HepG2 (cell line): ENCODE results near the gene ACVRL1. TPM values are rescaled to one million over a fixed set of nuclear protein-coding genes. Genes with fewer than 3 reads are reported as not detected.

Experiments
- ATAC-seq: fragments of 200-7000 bp; cut with Tn5 transposase; 3 replicates; pipeline ENCODE4 v1.9.1; 2020; ENCODE audit warnings: mild to moderate bottlenecking, moderate library complexity
- BruUV-seq: library from RNA; stranded (reverse); fragments of 400-500 nt; replicated peaks from 2 replicates; lab custom pipeline; 2021; lab: Mats Ljungman, UMichigan
- CTCF ChIA-PET: fragments of 300-600 bp; formaldehyde crosslinking; extraction: SDS; loops from one replicate; lab custom pipeline; 2021; ENCODE audit warnings: low total read pairs, inconsistent platforms, low intra/inter-chr PET ratio; lab: Yijun Ruan, JAX
- POLR2A ChIA-PET: fragments of 350-600 bp; sonication (Branson Sonifier 250); formaldehyde crosslinking; loops from one replicate; lab custom pipeline; 2020; ENCODE audit warnings: antibody characterized with exemption, inconsistent platforms; lab: Yijun Ruan, JAX
- DNase-seq: peaks from one replicate; pipeline ENCODE4 v3.0.0-alpha.2; 2015; ENCODE audit warnings: low spot score
- FAIRE-seq: peaks from 3 replicates; lab custom pipeline; 2011; peaks lifted over from hg19 to GRCh38; lab: Jason Lieb, UNC
- H2AFZ ChIP-seq: one replicate; pipeline ENCODE4 v1.6.1; 2011; ENCODE audit warnings: low read length, inconsistent platforms
- H3K27ac ChIP-seq: fragments of 300-600 bp; 3 replicates; pipeline ENCODE4 v1.8.0; 2011; ENCODE audit warnings: mixed run types, mild to moderate bottlenecking, mixed read lengths, low read length, inconsistent platforms; ENCODE audit not compliant: insufficient read depth; ENCODE audit errors: extremely low read length
- H3K27me3 ChIP-seq, 2 experiments: fragments of 200-600 bp in 1 of 2; 2 replicates in 1 of 2; 3 replicates in 1 of 2; pipeline versions ENCODE4 v1.6.0 to v1.8.0; 2011; ENCODE audit warnings: low read length in 2 of 2, mild to moderate bottlenecking in 2 of 2, moderate library complexity in 2 of 2, inconsistent platforms in 1 of 2; ENCODE audit not compliant: insufficient read depth in 2 of 2, control insufficient read depth in 1 of 2
- H3K36me3 ChIP-seq, 2 experiments: fragments of 200-600 bp in 1 of 2; replicated peaks in 1 of 2; 2 replicates in 1 of 2; 3 replicates in 1 of 2; pipeline versions ENCODE4 v1.5.1 to v1.8.0; 2011; ENCODE audit warnings: low read length in 2 of 2, inconsistent platforms in 1 of 2; ENCODE audit not compliant: insufficient read depth in 2 of 2, control insufficient read depth in 1 of 2
- H3K4me1 ChIP-seq: 2 replicates; pipeline ENCODE4 v1.5.1; 2012; ENCODE audit warnings: low read length, inconsistent platforms; ENCODE audit not compliant: insufficient read depth
- H3K4me2 ChIP-seq: 2 replicates; pipeline ENCODE4 v1.6.0; 2011; ENCODE audit warnings: low read depth, low read length, inconsistent platforms
- H3K4me3 ChIP-seq, 3 experiments: fragments of 200-600 bp in 1 of 3; sonication (generic), shearing (Covaris generic) in 1 of 3; replicated peaks in 1 of 3; 2 replicates each; pipeline ENCODE4 v1.5.1; 2011 to 2016; ENCODE audit warnings: low read length in 3 of 3, inconsistent platforms in 2 of 3, low read depth in 2 of 3, mild to moderate bottlenecking in 2 of 3, control low read depth in 1 of 3, mixed read lengths in 1 of 3; ENCODE audit not compliant: insufficient read depth in 1 of 3
- H3K79me2 ChIP-seq: one replicate; pipeline ENCODE4 v1.6.1; 2011; ENCODE audit warnings: low read length, inconsistent platforms; ENCODE audit not compliant: insufficient read depth
- H3K9ac ChIP-seq: 2 replicates; pipeline ENCODE4 v1.6.0; 2011; ENCODE audit warnings: mild to moderate bottlenecking, low read depth, low read length, inconsistent platforms; ENCODE audit not compliant: insufficient read depth
- H3K9me3 ChIP-seq: 2 replicates; pipeline ENCODE4 v1.5.1; 2012; ENCODE audit warnings: mild to moderate bottlenecking, low read length
- H4K20me1 ChIP-seq: 2 replicates; pipeline ENCODE4 v1.6.0; 2011; ENCODE audit warnings: inconsistent platforms, mild to moderate bottlenecking, low read length, moderate library complexity; ENCODE audit not compliant: insufficient read depth
- DMTF1 ChIP-seq: sonication (generic); formaldehyde crosslinking; IDR thresholded peaks from 2 replicates; pipeline ENCODE4 v1.4.0; 2020; ENCODE audit warnings: mild to moderate bottlenecking, missing genetic modification reagents
- FLYWCH1 ChIP-seq: sonication (generic); formaldehyde crosslinking; IDR thresholded peaks from 2 replicates; pipeline ENCODE4 v1.8.1; 2023; ENCODE audit warnings: mild to moderate bottlenecking, missing genetic modification reagents
- GTF2F1 ChIP-seq: fragments of 150-350 bp; IDR thresholded peaks from 2 replicates; pipeline ENCODE4 v1.6.1; 2014; ENCODE audit warnings: low read length
- HDAC2 ChIP-seq: sonication (generic); formaldehyde crosslinking; IDR thresholded peaks from 2 replicates; pipeline ENCODE4 v1.4.0; 2020; ENCODE audit warnings: missing genetic modification reagents
- NAIF1 ChIP-seq: sonication (generic); formaldehyde crosslinking; IDR thresholded peaks from 2 replicates; pipeline ENCODE4 v1.5.0; 2020; ENCODE audit warnings: mild to moderate bottlenecking, missing genetic modification reagents, borderline replicate concordance
- NFE2L2 ChIP-seq: fragments of 150-350 bp; IDR thresholded peaks from 2 replicates; pipeline ENCODE4 v1.6.1; 2014; ENCODE audit warnings: low read length
- SPEN ChIP-seq: sonication (generic); formaldehyde crosslinking; IDR thresholded peaks from 2 replicates; pipeline ENCODE4 v1.5.1; 2020; ENCODE audit warnings: low read depth, mild to moderate bottlenecking, missing genetic modification reagents
- SYNCRIP ChIP-seq: fragments of 200-400 bp; formaldehyde crosslinking; IDR thresholded peaks from 2 replicates; pipeline ENCODE4 v1.6.1; 2018; ENCODE audit warnings: mild to moderate bottlenecking, low read depth, low read length; ENCODE audit not compliant: insufficient read depth
- THYN1 ChIP-seq: sonication (generic); formaldehyde crosslinking; IDR thresholded peaks from 2 replicates; pipeline ENCODE4 v1.8.1; 2023; ENCODE audit warnings: low read depth, mild to moderate bottlenecking, moderate library complexity, missing genetic modification reagents, borderline replicate concordance
- ZNF225 ChIP-seq: sonication (generic); formaldehyde crosslinking; IDR thresholded peaks from 2 replicates; pipeline ENCODE4 v1.4.0; 2020; ENCODE audit warnings: mild to moderate bottlenecking, missing genetic modification reagents
- ZNF326 ChIP-seq: sonication (generic); formaldehyde crosslinking; IDR thresholded peaks from 2 replicates; pipeline ENCODE4 v1.4.0; 2020; ENCODE audit warnings: missing genetic modification reagents, borderline replicate concordance
- ZNF770 ChIP-seq: sonication (generic); formaldehyde crosslinking; IDR thresholded peaks from 2 replicates; pipeline ENCODE4 v1.5.0; 2020; ENCODE audit warnings: mild to moderate bottlenecking, missing genetic modification reagents
- WGBS: methylation state at CpG from one replicate; pipeline ENCODE4 v1.1.6; 2017; ENCODE audit warnings: low lambda C conversion rate; 5-methylcytosine and 5-hydroxymethylcytosine counted together
- in situ Hi-C: cut with HindIII; loops from 2 replicates; pipeline ENCODE4 v1.10.0; 2017; ENCODE audit warnings: low pct_unique_long_range_greater_than_20kb; ENCODE audit not compliant: extremely low pct_ligation_motif_present
- intact Hi-C: fragments of 100-400 bp; cut with micrococcal nuclease; formaldehyde crosslinking; loops from one replicate; pipeline ENCODE4 v1.10.0; 2022; ENCODE audit not compliant: unreplicated experiment
- polyA plus RNA-seq, 8 experiments: library from polyadenylated mRNA; depleted of rRNA in 3 of 8; stranded (reverse) in 7 of 8; unstranded in 1 of 8; fragments of >200 nt; fragmentation: Illumina TruSeq in 4 of 8; extraction: Trizol in 4 of 8; gene quantifications; 2 replicates each; pipeline versions ENCODE4 v1.2.1 to v1.2.3, GENCODE V29; 2011 to 2016; ENCODE audit warnings: low read depth in 4 of 8, missing spikeins in 1 of 8, mixed read lengths in 1 of 8; ENCODE audit not compliant: insufficient read depth in 1 of 8
- total RNA-seq, 5 experiments: library from RNA; depleted of rRNA; stranded (reverse); fragments of >200 nt; fragmentation: Illumina TruSeq; extraction: Trizol; gene quantifications; 2 replicates each; pipeline ENCODE4 v1.2.3, GENCODE V29; 2016; ENCODE audit warnings: low read depth in 1 of 5
- TF ChIP-seq, protein P1 (sequence below): sonication (generic); formaldehyde crosslinking; IDR thresholded peaks from 2 replicates; pipeline ENCODE4 v1.8.0; 2022; ENCODE audit warnings: missing genetic modification reagents, mild to moderate bottlenecking, borderline replicate concordance
- TF ChIP-seq, protein P2 (sequence below), 2 experiments: IDR thresholded peaks; 2 replicates each; pipeline ENCODE4 v1.6.1; 2011 to 2012; ENCODE audit warnings: low read length in 2 of 2, borderline replicate concordance in 1 of 2, low read depth in 1 of 2, mild to moderate bottlenecking in 1 of 2, moderate library complexity in 1 of 2

ACVRL1 gene
- total and polyA plus RNA-seq, 2 of the 13 experiments (the other 11 are each of a cell fraction or from before 2014, with no cell fraction given) = not detected

- TF ChIP-seq DMTF1 (no peak), NAIF1 (CRISPR knock-in tag) (no peak), GTF2F1 (no peak), FLYWCH1 (CRISPR knock-in tag) (no peak)
- TF ChIP-seq, protein P1, sequence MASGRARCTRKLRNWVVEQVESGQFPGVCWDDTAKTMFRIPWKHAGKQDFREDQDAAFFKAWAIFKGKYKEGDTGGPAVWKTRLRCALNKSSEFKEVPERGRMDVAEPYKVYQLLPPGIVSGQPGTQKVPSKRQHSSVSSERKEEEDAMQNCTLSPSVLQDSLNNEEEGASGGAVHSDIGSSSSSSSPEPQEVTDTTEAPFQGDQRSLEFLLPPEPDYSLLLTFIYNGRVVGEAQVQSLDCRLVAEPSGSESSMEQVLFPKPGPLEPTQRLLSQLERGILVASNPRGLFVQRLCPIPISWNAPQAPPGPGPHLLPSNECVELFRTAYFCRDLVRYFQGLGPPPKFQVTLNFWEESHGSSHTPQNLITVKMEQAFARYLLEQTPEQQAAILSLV = no peak
These were observed 37.8 kb upstream of the ACVRL1 start (continued) for GRCh38 chr12:51869496-51869865.

DNA sequence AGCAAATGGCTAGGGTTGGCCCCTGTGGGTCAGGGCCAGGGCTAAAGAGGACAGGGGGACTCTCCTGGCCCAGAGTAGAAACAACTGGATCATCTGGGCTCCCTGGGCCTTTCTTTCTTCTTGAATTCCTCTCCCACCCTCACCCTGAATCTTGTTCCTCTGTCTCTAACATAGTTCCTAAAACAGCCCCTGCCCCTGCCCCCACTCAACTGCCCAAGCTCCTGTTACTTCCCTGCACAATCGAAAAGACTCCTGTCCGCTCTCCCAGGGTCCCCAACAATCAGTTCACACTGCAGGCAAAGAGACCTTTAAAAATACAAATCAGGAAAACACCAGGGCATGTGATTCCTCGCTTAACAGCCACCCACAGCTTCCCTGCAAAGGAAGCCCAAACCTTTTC, 37.4 kb upstream of the ACVRL1 start:
- TF ChIP-seq ZNF326 (CRISPR knock-in tag) = no peak
- no peak for TF ChIP-seq THYN1 (CRISPR knock-in tag)
- TF ChIP-seq HDAC2 (CRISPR knock-in tag) = no peak
- TF ChIP-seq SPEN (CRISPR knock-in tag) = no peak
- TF ChIP-seq ZNF770 = no peak
- TF ChIP-seq ZNF225 = no peak
- TF ChIP-seq, protein P2, sequence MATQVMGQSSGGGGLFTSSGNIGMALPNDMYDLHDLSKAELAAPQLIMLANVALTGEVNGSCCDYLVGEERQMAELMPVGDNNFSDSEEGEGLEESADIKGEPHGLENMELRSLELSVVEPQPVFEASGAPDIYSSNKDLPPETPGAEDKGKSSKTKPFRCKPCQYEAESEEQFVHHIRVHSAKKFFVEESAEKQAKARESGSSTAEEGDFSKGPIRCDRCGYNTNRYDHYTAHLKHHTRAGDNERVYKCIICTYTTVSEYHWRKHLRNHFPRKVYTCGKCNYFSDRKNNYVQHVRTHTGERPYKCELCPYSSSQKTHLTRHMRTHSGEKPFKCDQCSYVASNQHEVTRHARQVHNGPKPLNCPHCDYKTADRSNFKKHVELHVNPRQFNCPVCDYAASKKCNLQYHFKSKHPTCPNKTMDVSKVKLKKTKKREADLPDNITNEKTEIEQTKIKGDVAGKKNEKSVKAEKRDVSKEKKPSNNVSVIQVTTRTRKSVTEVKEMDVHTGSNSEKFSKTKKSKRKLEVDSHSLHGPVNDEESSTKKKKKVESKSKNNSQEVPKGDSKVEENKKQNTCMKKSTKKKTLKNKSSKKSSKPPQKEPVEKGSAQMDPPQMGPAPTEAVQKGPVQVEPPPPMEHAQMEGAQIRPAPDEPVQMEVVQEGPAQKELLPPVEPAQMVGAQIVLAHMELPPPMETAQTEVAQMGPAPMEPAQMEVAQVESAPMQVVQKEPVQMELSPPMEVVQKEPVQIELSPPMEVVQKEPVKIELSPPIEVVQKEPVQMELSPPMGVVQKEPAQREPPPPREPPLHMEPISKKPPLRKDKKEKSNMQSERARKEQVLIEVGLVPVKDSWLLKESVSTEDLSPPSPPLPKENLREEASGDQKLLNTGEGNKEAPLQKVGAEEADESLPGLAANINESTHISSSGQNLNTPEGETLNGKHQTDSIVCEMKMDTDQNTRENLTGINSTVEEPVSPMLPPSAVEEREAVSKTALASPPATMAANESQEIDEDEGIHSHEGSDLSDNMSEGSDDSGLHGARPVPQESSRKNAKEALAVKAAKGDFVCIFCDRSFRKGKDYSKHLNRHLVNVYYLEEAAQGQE (IDR thresholded peaks at IDR 0.05; ENCODE audit: borderline replicate concordance in 1 of 2, low read depth in 1 of 2, low read length in 2 of 2) = no peak
- no peak for TF ChIP-seq SYNCRIP
- no peak for TF ChIP-seq NFE2L2
- TF ChIP-seq, all 625 proteins: peak for 0
- Histone ChIP-seq H3K27me3 (peaks cover 9 to 52% of the 10 kb centered on the region in 2 experiments; a peak in 4 of 5 replicates), H3K4me1 (peaks cover 47% of the 10 kb centered on the region), H4K20me1 (no peaks in the 10 kb centered on the region), H3K79me2 (no peaks in the 10 kb centered on the region), H3K9ac (no peak overlapping the region), H3K36me3 (no peaks in the 10 kb centered on the region), H3K27ac (no peak overlapping the region), H2AFZ (no peak overlapping the region), H3K9me3 (no peaks in the 10 kb centered on the region), H3K4me3 (no peak overlapping the region), H3K4me2 (no peak overlapping the region)
- intact Hi-C loops (no loop called here), in situ Hi-C loops (no loop called here)
- FAIRE-seq = no peak
- ChIA-PET CTCF (no interaction called here), POLR2A (no interaction called here)
- ATAC-seq = no peak
- DNase-seq = no peak
- 56% methylated on average over 3 of the region's 3 CpGs for WGBS
- no TSS peak for BruUV-seq
